PC-3 (cell line): Measurements from ENCODE around the gene EREG. TPM values are rescaled to one million over a fixed set of nuclear protein-coding genes. Genes with fewer than 3 reads are reported as not detected.

Source experiments
- ATAC-seq: fragments of 200-7000 bp; cut with Tn5 transposase; 2 replicates; pipeline ENCODE4 v1.9.1; 2020; ENCODE audit warnings: mild to moderate bottlenecking, moderate library complexity
- BruUV-seq: library from RNA; stranded (reverse); fragments of 400-500 nt; replicated peaks from 2 replicates; lab custom pipeline; 2021; lab: Mats Ljungman, UMichigan
- CTCF ChIA-PET: fragments of 300-600 bp; sonication (Branson Sonifier 250); formaldehyde crosslinking; loops from one replicate; lab custom pipeline; 2022; ENCODE audit warnings: antibody characterized with exemption; lab: Charles Lee
- POLR2A ChIA-PET: fragments of 300-600 bp; sonication (Branson Sonifier 250); formaldehyde crosslinking; loops from one replicate; lab custom pipeline; 2022; ENCODE audit warnings: antibody characterized with exemption; ENCODE audit not compliant: unreplicated experiment; lab: Charles Lee
- DNase-seq: peaks from one replicate; pipeline ENCODE4 v3.0.0-alpha.2; 2015
- H2AFZ ChIP-seq: fragments of 300-600 bp; sonication (generic); 2 replicates; pipeline ENCODE4 v1.6.0; 2016; ENCODE audit warnings: antibody characterized with exemption, low read length
- H3F3A ChIP-seq: fragments of 300-600 bp; sonication (generic); one replicate; pipeline ENCODE4 v1.6.0; 2017; ENCODE audit warnings: antibody characterized with exemption, low read length, control low read depth, mild to moderate bottlenecking; ENCODE audit not compliant: unreplicated experiment
- H3K27ac ChIP-seq: fragments of 300-600 bp; sonication (generic); 2 replicates; pipeline ENCODE4 v1.5.1; 2016; ENCODE audit warnings: mild to moderate bottlenecking, low read length
- H3K27me3 ChIP-seq: fragments of 300-600 bp; sonication (generic); 2 replicates; pipeline ENCODE4 v1.6.1; 2016; ENCODE audit warnings: low read length, mixed read lengths
- H3K36me3 ChIP-seq: fragments of 300-600 bp; sonication (generic); 2 replicates; pipeline ENCODE4 v1.6.1; 2016; ENCODE audit warnings: low read depth, mixed run types, low read length, mixed read lengths
- H3K4me1 ChIP-seq: fragments of 300-600 bp; sonication (generic); 2 replicates; pipeline ENCODE4 v1.5.1; 2016; ENCODE audit warnings: low read length; ENCODE audit not compliant: insufficient read depth
- H3K4me2 ChIP-seq: fragments of 300-600 bp; sonication (generic); 2 replicates; pipeline ENCODE4 v1.6.0; 2016; ENCODE audit warnings: low read length
- H3K4me3 ChIP-seq: fragments of 300-600 bp; sonication (generic); 2 replicates; pipeline ENCODE4 v1.5.1; 2016; ENCODE audit warnings: mild to moderate bottlenecking, low read length, mixed read lengths
- H3K79me2 ChIP-seq: fragments of 300-600 bp; sonication (generic); 2 replicates; pipeline ENCODE4 v1.6.1; 2017; ENCODE audit warnings: low read length, mixed read lengths
- H3K9ac ChIP-seq: fragments of 300-600 bp; sonication (generic); 2 replicates; pipeline ENCODE4 v1.6.0; 2016; ENCODE audit warnings: mild to moderate bottlenecking, low read length
- H3K9me2 ChIP-seq: fragments of 300-600 bp; sonication (generic); replicated peaks from 2 replicates; pipeline ENCODE4 v1.6.1; 2016; ENCODE audit warnings: mixed run types, low read length, mixed read lengths
- H3K9me3 ChIP-seq: fragments of 300-600 bp; sonication (generic); 2 replicates; pipeline ENCODE4 v1.6.1; 2016; ENCODE audit warnings: low read length, mixed read lengths
- H4K20me1 ChIP-seq: fragments of 300-600 bp; sonication (generic); 2 replicates; pipeline ENCODE4 v1.6.1; 2016; ENCODE audit warnings: low read length, mixed read lengths
- EZH2 ChIP-seq: fragments of 300-600 bp; sonication (generic); IDR thresholded peaks from one replicate; pipeline ENCODE4 v1.6.1; 2017; ENCODE audit warnings: antibody characterized with exemption, mild to moderate bottlenecking, low read length; ENCODE audit not compliant: unreplicated experiment
- EZH2phosphoT487 ChIP-seq: fragments of 300-600 bp; sonication (generic); IDR thresholded peaks from 2 replicates; pipeline ENCODE4 v1.6.1; 2018; ENCODE audit warnings: mild to moderate bottlenecking, antibody characterized with exemption, low read length, borderline replicate concordance
- intact Hi-C: fragments of 100-400 bp; cut with micrococcal nuclease; formaldehyde crosslinking; loops from 2 replicates; pipeline ENCODE4 v1.9.0; 2023
- total RNA-seq: library from RNA; depleted of rRNA; stranded (reverse); fragments of >200 nt; gene quantifications from 2 replicates; pipeline ENCODE4 v1.2.3, GENCODE V29; 2014
- TF ChIP-seq, protein P1 (sequence below): fragments of 300-600 bp; sonication (generic); conservative IDR thresholded peaks from 2 replicates; pipeline ENCODE4 v1.5.1; 2017; ENCODE audit warnings: antibody characterized with exemption, low read depth, mild to moderate bottlenecking, low read length

EREG gene
- total RNA-seq, 1 experiment from 2014 or later, result 2.2 TPM

DNA sequence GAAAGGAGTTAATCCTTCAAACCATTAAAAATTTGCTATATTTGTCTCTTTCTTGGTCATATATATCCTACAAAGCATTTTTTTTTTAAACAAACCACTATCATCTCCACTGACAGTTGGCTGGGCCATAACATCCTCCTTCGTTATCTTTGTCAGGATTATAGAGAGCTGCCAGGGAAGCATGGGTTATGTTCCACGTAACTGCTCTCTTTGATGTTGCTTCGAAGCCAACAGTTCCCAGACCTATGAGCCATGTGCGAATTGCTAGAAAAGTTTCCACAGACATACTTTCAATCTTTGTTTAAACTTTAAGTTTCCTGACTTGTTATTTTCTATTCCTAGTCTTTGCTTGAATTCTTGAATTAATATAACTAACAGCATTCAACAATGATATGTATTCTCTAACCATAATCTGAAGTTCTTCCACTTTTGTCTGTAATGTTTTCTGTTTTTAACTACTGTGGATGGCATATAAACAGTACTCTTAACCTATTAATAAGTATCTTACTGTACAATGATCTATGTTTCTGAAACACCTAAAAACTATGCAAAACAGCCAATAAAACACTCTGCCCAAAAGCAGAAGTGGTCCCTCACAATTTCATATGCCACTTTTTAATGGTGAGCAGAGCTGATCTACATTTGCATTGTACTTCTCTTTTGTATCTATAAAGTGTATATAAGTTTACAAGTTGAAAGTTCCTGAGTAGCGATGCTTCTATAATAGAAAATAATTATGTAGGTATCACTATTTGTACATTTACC lies 37.9 kb downstream of the EREG start:
- no peak overlapping the region for H3K4me3 ChIP-seq
- no peak overlapping the region for H3K27ac ChIP-seq
- H3K36me3 ChIP-seq, result no peaks in the 10 kb centered on the region
- peaks cover 5% of the 10 kb centered on the region for H3K4me1 ChIP-seq
- no peaks in the 10 kb centered on the region for H3K9me2 ChIP-seq
- no peaks in the 10 kb centered on the region for H3K9me3 ChIP-seq
- intact Hi-C loops, result no loop called here
- H3K27me3 ChIP-seq, result no peaks in the 10 kb centered on the region
- TF ChIP-seq, protein P1, sequence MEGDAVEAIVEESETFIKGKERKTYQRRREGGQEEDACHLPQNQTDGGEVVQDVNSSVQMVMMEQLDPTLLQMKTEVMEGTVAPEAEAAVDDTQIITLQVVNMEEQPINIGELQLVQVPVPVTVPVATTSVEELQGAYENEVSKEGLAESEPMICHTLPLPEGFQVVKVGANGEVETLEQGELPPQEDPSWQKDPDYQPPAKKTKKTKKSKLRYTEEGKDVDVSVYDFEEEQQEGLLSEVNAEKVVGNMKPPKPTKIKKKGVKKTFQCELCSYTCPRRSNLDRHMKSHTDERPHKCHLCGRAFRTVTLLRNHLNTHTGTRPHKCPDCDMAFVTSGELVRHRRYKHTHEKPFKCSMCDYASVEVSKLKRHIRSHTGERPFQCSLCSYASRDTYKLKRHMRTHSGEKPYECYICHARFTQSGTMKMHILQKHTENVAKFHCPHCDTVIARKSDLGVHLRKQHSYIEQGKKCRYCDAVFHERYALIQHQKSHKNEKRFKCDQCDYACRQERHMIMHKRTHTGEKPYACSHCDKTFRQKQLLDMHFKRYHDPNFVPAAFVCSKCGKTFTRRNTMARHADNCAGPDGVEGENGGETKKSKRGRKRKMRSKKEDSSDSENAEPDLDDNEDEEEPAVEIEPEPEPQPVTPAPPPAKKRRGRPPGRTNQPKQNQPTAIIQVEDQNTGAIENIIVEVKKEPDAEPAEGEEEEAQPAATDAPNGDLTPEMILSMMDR, result no peak
- no peaks in the 10 kb centered on the region for H3K79me2 ChIP-seq
- H4K20me1 ChIP-seq, result no peaks in the 10 kb centered on the region
- H3K9ac ChIP-seq, result no peak overlapping the region
- POLR2A ChIA-PET, result no interaction called here
- no TSS peak for BruUV-seq
- no peaks in the 10 kb centered on the region for H3F3A ChIP-seq
- H2AFZ ChIP-seq, result no peak overlapping the region
- CTCF ChIA-PET, result no interaction called here
- ATAC-seq (no peak), DNase-seq (no peak)
- no peak overlapping the region for H3K4me2 ChIP-seq

DNA sequence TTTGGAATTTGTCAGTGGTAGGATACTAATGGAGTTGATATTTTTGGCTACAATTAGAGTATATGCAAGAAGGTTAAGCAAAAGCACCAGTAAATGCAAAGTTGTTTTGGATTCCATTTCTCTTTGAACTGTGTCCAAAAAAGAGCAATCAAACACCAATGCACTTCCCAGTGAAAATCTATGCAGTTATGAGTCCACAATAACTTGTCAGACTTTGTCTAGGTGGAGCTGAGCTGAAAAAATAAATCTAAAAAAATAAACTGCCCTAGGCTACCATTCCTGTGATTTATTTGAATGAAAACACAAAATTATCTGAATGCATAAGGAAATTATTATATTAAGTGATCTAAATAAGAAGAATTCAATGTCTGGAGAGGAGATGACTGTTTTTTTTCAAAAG lies 42.9 kb downstream of the EREG start:
- Histone ChIP-seq H3K9me3 (no peaks in the 10 kb centered on the region), H3K4me2 (peak overlapping the region; percentile 26; the same call in 1 of the 2 replicates), H2AFZ (no peak overlapping the region), H3K4me1 (peaks cover 16% of the 10 kb centered on the region), H3K27ac (peak overlapping the region; percentile 83), H3K27me3 (no peaks in the 10 kb centered on the region), H3K4me3 (no peak overlapping the region), H4K20me1 (no peaks in the 10 kb centered on the region), H3K9me2 (no peaks in the 10 kb centered on the region), H3F3A (no peaks in the 10 kb centered on the region), H3K9ac (peak overlapping the region; percentile 56), H3K79me2 (no peaks in the 10 kb centered on the region), H3K36me3 (no peaks in the 10 kb centered on the region)
- no TSS peak for BruUV-seq
- intact Hi-C loops, result no loop called here
- DNase-seq, result no peak
- CTCF ChIA-PET, result no interaction called here
- TF ChIP-seq, protein P1, result no peak
- no peak for TF ChIP-seq EZH2
- TF ChIP-seq EZH2phosphoT487, result no peak
- POLR2A ChIA-PET, result no interaction called here
- no peak for ATAC-seq

DNA sequence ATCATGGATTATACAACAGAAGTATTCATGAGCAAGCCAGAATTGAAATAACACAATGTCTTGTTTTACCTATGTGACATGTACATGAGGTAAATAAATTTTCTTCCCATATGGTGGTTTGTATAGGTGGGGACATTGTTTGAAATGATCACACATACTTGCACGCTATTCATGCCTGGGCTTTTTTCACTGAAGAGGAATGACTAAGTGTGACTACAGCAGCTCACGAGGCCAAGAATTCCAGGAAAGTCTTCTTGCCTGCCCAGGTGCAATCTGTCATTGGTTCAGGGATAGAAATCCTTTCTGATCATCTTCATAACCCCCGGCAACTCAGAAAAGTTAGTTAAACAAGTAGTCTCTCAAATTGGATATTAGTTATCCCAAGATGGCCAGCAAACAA lies 43.7 kb downstream of the EREG start:
- intact Hi-C loops, result no loop called here
- Histone ChIP-seq H3K9ac (peak overlapping the region; percentile 56), H3K4me3 (no peak overlapping the region), H3K79me2 (no peaks in the 10 kb centered on the region), H3K27ac (peak overlapping the region; percentile 83), H4K20me1 (no peaks in the 10 kb centered on the region), H3K4me1 (peaks cover 16% of the 10 kb centered on the region), H3K4me2 (peak overlapping the region; percentile 26; the same call in 1 of the 2 replicates), H2AFZ (no peak overlapping the region), H3F3A (no peaks in the 10 kb centered on the region), H3K36me3 (no peaks in the 10 kb centered on the region), H3K9me2 (no peaks in the 10 kb centered on the region), H3K27me3 (no peaks in the 10 kb centered on the region), H3K9me3 (no peaks in the 10 kb centered on the region)
- no TSS peak for BruUV-seq
- peak; percentile 83 for DNase-seq
- peak; percentile 85 for ATAC-seq
- ChIA-PET CTCF (no interaction called here), POLR2A (interaction anchor here (0.5 kb wide), 1 partner anchor 46 kb away, joined by 3 read pairs; no protein-coding TSS in a partner anchor)
- no peak for TF ChIP-seq EZH2phosphoT487
- TF ChIP-seq, protein P1, result no peak
- TF ChIP-seq EZH2, result no peak
